Esophagus squamous epithelium (tissue), 5 donors: ENCODE results near the gene CCT7. TPM values are rescaled to one million over a fixed set of nuclear protein-coding genes. Genes with fewer than 3 reads are reported as not detected.
"Not testable (repeated sequence)": the region's sequence is repeated elsewhere in the genome, so short reads cannot be mapped to it uniquely, and the experiment has no call there.

Experiments
- DNase-seq: peaks from one replicate; lab custom pipeline; 2025; lab: John Stamatoyannopoulos, UW
- H3K27ac ChIP-seq, 4 donors: fragments of 200-600 bp; sonication (generic); one replicate each; pipeline ENCODE4 v1.5.1; 2016 to 2019; ENCODE audit warnings: mild to moderate bottlenecking in 1 of 4
- H3K27me3 ChIP-seq, 4 donors: fragments of 200-600 bp; sonication (generic); 1 replicate in 3 of 4; 2 replicates in 1 of 4; pipeline versions ENCODE4 v1.5.1 to v1.6.0; 2017 to 2021; ENCODE audit warnings: antibody characterized with exemption in 1 of 4
- H3K36me3 ChIP-seq, 3 donors: fragments of 200-600 bp; sonication (generic); one replicate each; pipeline ENCODE4 v1.5.1; 2016 to 2019
- H3K4me1 ChIP-seq, 3 donors: fragments of 200-600 bp; sonication (generic); one replicate each; pipeline ENCODE4 v1.5.1; 2017 to 2019
- H3K4me3 ChIP-seq, 4 donors: fragments of 200-600 bp; sonication (generic); 1 replicate in 3 of 4; 2 replicates in 1 of 4; pipeline ENCODE4 v1.5.1; 2016 to 2019; ENCODE audit warnings: mild to moderate bottlenecking in 2 of 4, moderate library complexity in 1 of 4
- H3K9me3 ChIP-seq, 3 donors: fragments of 200-600 bp; sonication (generic); one replicate each; pipeline ENCODE4 v1.5.1; 2016 to 2019
- CTCF ChIP-seq, 6 experiments: fragments of 450-650 bp in 4 of 6; fragments of 200-600 bp in 2 of 6; sonication (generic) in 2 of 6; IDR thresholded peaks; one replicate each; pipeline ENCODE4 v1.5.1; 2016 to 2019; ENCODE audit warnings: antibody characterized with exemption in 6 of 6, mild to moderate bottlenecking in 4 of 6, moderate library complexity in 4 of 6
- POLR2A ChIP-seq, 4 donors: fragments of 450-650 bp; IDR thresholded peaks; one replicate each; pipeline ENCODE4 v1.6.1; 2017; ENCODE audit warnings: antibody characterized with exemption in 4 of 4, mild to moderate bottlenecking in 4 of 4, moderate library complexity in 3 of 4
- WGBS, 2 donors: methylation state at CpG; one replicate each; pipeline ENCODE4 v1.1.5; 2018; 5-methylcytosine and 5-hydroxymethylcytosine counted together
- intact Hi-C: fragments of 100-400 bp; cut with DNase I; formaldehyde crosslinking; loops from one replicate; pipeline ENCODE4 v1.15.0; 2022
- total RNA-seq, 4 donors: library from RNA; depleted of rRNA; stranded (reverse); fragments of >200 nt; gene quantifications; one replicate each; pipeline ENCODE4 v1.1.0, GENCODE V29; 2016
- donor health status: DM: yes; HTN: yes; CAD: no.

The CCT7 gene
- total RNA-seq = 100 to 1,000 TPM; 149 to 246 (median 217) TPM

DNA sequence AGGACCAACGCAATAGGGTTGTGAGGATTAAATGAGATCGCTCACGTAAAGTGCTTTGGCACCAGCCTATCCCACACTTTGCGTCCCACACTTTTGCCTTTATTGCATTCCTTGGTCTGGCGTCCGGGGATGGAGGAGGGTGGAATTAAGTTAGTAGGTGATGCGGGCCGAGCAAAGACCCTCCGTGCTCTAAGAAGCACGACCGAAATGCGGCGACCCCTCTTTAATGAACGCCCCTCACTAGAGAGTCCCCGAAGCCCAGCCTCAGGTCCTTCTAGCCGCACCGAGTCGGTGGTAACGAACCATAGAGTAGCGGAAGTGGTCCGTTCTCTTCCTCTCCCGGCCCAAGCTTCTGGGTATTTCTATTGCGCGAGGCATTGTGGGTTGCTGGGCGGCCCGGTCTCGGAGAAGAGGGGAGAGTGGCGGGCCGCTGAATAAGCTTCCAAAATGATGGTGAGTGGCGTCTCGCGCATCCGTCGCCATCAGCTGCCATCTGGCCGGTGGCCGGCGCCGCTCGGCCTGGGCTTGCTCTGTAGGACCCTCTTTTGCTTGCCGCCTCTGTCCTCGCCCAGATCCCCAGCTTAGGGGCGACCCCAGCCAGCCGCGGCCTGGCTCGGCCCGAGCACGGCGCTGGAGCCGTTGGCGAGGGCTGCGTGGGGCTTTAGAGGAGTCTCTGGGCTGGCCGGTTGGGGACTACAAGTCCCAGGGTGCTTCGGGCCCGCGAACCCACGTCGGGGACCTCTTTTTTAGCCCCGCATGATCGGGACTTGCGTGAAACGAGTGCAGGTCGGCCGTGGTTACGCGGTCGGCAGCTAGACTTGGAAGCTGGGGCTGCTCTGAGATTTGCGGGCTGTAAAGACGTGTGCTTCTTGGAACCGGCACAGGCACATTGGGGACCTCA lies at the start of gene CCT7:
CCT7 (plus strand) TSS at position 377 of the 901 bp plus-strand sequence; CDS start at position 448, 71 bp downstream.
- Histone ChIP-seq H3K9me3 (no peaks in the 10 kb centered on the region), H3K4me3 (peak within 1 kb of the TSS; percentile 76 to 91 (median 84)), H3K27ac (peak within 1 kb of the TSS; percentile 89 to 95 (median 93)), H3K4me1 (peaks cover 12 to 57% (median 19%) of the 10 kb centered on the region in 3 donors), H3K36me3 (peaks cover 0 to 29% (median 0%) of the 10 kb centered on the region in 3 donors), H3K27me3 (no peaks in the 10 kb centered on the region)
- WGBS, 2 donors = 0 to 3% methylated on average over 14 to 19 of the region's 69 CpGs
- no peak for TF ChIP-seq CTCF (IDR thresholded peaks at IDR 0.05)
- TF ChIP-seq POLR2A (IDR thresholded peaks at IDR 0.05) = peak in 2 of 4 donors; percentile 67 to 77
- intact Hi-C loops = no loop called here
- DNase-seq = peak; percentile 50

DNA sequence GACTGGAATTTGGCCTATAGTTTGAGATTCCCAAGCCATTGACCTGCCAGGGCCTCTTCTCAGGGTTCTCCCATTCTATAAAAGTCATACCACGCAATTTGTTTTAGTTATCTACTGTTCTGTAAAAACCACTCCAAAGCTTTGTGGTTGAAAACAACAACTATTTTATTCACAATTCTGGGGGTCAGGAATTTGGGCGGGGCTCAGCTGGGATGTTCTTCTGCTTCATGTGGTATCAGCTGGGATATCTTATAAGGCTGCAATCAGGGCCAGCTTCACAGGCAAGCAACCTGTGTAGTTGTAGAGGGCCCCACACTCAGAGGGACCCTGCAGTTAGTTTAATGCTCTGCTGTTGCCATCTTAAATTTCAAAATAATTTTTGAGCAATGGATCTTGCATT lies 48.1 kb upstream of the CCT7 start:
- DNase-seq = no peak
- Histone ChIP-seq H3K27me3 (peaks cover 0 to 33% (median 0%) of the 10 kb centered on the region in 4 donors), H3K4me3 (no peak overlapping the region), H3K36me3 (no peaks in the 10 kb centered on the region), H3K27ac (no peak overlapping the region), H3K4me1 (no peaks in the 10 kb centered on the region), H3K9me3 (peaks cover 0 to 4% (median 0%) of the 10 kb centered on the region in 3 donors)
- TF ChIP-seq POLR2A (IDR thresholded peaks at IDR 0.05) (no peak), CTCF (IDR thresholded peaks at IDR 0.05) (no peak)
- intact Hi-C loops = no loop called here
- WGBS, 2 donors = 67 to 95% methylated on average over 2 of the region's 2 CpGs

GRCh38 chr2:73187549-73187948 lies 46.6 kb upstream of the CCT7 start:
- intact Hi-C loops = no loop called here
- Histone ChIP-seq H3K4me3 (no peak overlapping the region), H3K4me1 (no peaks in the 10 kb centered on the region), H3K9me3 (peaks cover 0 to 4% (median 0%) of the 10 kb centered on the region in 3 donors), H3K36me3 (no peaks in the 10 kb centered on the region), H3K27me3 (peaks cover 0 to 30% (median 0%) of the 10 kb centered on the region in 4 donors), H3K27ac (no peak overlapping the region)
- DNase-seq = no peak
- no peak for TF ChIP-seq CTCF (IDR thresholded peaks at IDR 0.05)
- TF ChIP-seq POLR2A (IDR thresholded peaks at IDR 0.05) = no peak
- 38% methylated on average over 2 of the region's 2 CpGs; no CpG with 5 or more reads in 1 of the 2 donors for WGBS, 2 donors

DNA sequence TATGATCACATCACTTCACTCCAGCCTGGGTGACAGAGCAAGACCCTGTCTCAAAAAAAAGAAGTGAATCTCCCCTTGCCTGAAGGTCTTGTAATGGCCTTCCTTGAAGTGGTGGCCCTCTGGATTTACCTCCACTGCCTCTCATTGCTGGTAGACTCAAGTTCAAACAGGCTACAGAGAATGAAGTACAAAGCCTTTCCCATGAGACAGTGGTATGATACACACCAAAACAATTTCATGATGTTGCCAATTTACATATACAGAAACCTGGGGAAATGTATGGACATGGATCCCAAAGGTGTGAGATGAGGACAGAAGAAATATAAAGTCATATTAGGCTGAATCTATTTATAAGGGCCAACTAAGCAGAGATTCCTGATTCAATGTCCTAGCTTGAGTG lies 36.5 kb upstream of the CCT7 start:
- no peak for DNase-seq
- H3K36me3 ChIP-seq = no peaks in the 10 kb centered on the region
- intact Hi-C loops = no loop called here
- H3K9me3 ChIP-seq = no peaks in the 10 kb centered on the region
- H3K27ac ChIP-seq = no peak overlapping the region
- peaks cover under 1 to 70% (median 5%) of the 10 kb centered on the region in 4 donors for H3K27me3 ChIP-seq
- no peak for TF ChIP-seq CTCF (IDR thresholded peaks at IDR 0.05)
- no peak for TF ChIP-seq POLR2A (IDR thresholded peaks at IDR 0.05)
- peaks cover 2 to 9% (median 5%) of the 10 kb centered on the region in 3 donors for H3K4me1 ChIP-seq
- H3K4me3 ChIP-seq = no peak overlapping the region

DNA sequence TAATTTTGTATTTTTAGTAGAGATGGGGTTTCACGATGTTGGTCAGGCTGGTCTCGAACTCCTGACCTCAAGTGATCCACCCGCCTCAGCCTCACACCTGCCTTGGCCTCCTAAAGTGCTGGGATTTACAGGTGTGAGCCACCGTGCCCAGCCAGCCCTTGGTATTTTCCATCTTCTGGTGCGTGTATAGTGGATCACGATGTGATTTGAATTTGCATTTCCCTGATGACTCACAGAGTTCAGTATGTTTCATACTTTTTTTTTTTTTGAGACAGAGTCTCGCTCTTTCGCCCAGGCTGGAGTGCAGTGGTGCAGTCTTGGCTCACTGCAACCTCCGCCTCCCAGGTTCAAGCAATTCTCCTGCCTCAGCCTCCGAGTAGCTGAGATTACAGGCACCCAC lies 33.8 kb upstream of the CCT7 start:
- intact Hi-C loops, DNase-seq, H3K36me3 ChIP-seq, H3K4me3 ChIP-seq, H3K9me3 ChIP-seq, H3K27ac ChIP-seq: not testable (repeated sequence)
- peaks cover 7 to 97% (median 18%) of the 10 kb centered on the region in 4 donors for H3K27me3 ChIP-seq
- WGBS, 2 donors = 50 to 54% methylated on average over 10 of the region's 10 CpGs
- peaks cover 10 to 18% (median 13%) of the 10 kb centered on the region in 3 donors for H3K4me1 ChIP-seq
